ENCODE measurements around the gene MYO1A.
A peak's percentile ranks its signal among the peaks of the same experiment; 100 is the strongest.
"Not testable (repeated sequence)": the region's sequence is repeated elsewhere in the genome, so short reads cannot be mapped to it uniquely, and the experiment has no call there.

MYO1A gene

GRCh38 chr12:57046947-57047890 lies 2.7 kb downstream of the MYO1A start:
- DNase-seq (ENCODE audit: low spot score), result no peak

GRCh38 chr12:57046086-57046791 lies 3.7 kb downstream of the MYO1A start:
- DNase-seq (ENCODE audit: low spot score), result no peak

GRCh38 chr12:57044889-57045288 lies 5.0 kb downstream of the MYO1A start:
- DNase-seq (ENCODE audit: low spot score), result no peak

GRCh38 chr12:57044468-57044867 lies 5.5 kb downstream of the MYO1A start:
- no peak for DNase-seq (ENCODE audit: low spot score)

- no peak for DNase-seq (ENCODE audit: low spot score)
Measured at GRCh38 chr12:57042695-57043094, 7.2 kb downstream of the MYO1A start.

- no peak for DNase-seq (ENCODE audit: low spot score)
Measured at GRCh38 chr12:57040750-57041149, 9.2 kb downstream of the MYO1A start.

- no peak for DNase-seq (ENCODE audit: low spot score)
Measured at GRCh38 chr12:57040211-57040610, 9.7 kb downstream of the MYO1A start.

GRCh38 chr12:57039016-57039798 lies 10.7 kb downstream of the MYO1A start:
- no peak for DNase-seq (ENCODE audit: low spot score)

- DNase-seq (ENCODE audit: low spot score), result no peak
Measured at GRCh38 chr12:57037264-57037663, 12.7 kb downstream of the MYO1A start.

GRCh38 chr12:57033431-57033830 lies 16.5 kb downstream of the MYO1A start:
- DNase-seq (ENCODE audit: low spot score), result no peak

- no peak for DNase-seq (ENCODE audit: low spot score)
Measured at GRCh38 chr12:57031789-57032188, 18.1 kb downstream of the MYO1A start.

GRCh38 chr12:57031138-57031725 lies 18.7 kb downstream of the MYO1A start:
- DNase-seq (ENCODE audit: low spot score), result peak; percentile 44

- no peak for DNase-seq (ENCODE audit: low spot score)
Measured at GRCh38 chr12:57029457-57029856, 20.5 kb downstream of the MYO1A start.

GRCh38 chr12:57027805-57028153 lies 22.1 kb downstream of the MYO1A start:
- no peak for DNase-seq (ENCODE audit: low spot score)

GRCh38 chr12:57027011-57027804 lies 22.7 kb downstream of the MYO1A start:
- no peak for DNase-seq (ENCODE audit: low spot score)

- DNase-seq (ENCODE audit: low spot score), result no peak
Measured at GRCh38 chr12:57025196-57025595, 24.7 kb downstream of the MYO1A start.

- not testable (repeated sequence) for DNase-seq (ENCODE audit: low spot score)
Measured at GRCh38 chr12:57022324-57022723, 27.6 kb downstream of the MYO1A start.

GRCh38 chr12:57019983-57020719 lies 29.8 kb downstream of the MYO1A start:
- no peak for DNase-seq (ENCODE audit: low spot score)

GRCh38 chr12:57018906-57019305 lies 31.0 kb downstream of the MYO1A start:
- DNase-seq (ENCODE audit: low spot score), result no peak

GRCh38 chr12:57018353-57018752 lies 31.6 kb downstream of the MYO1A start:
- not testable (repeated sequence) for DNase-seq (ENCODE audit: low spot score)

- no peak for DNase-seq (ENCODE audit: low spot score)
Measured at GRCh38 chr12:57016348-57016747, 33.6 kb downstream of the MYO1A start, which contains the start of gene TAC3. Gene TAC3, minus strand, starts transcription at chr12:57016529. Its CDS starts 732 bp downstream, at chr12:57015797.

Data from NAMALWA (cell line).